ENCODE measurements around the gene TMEM169. TPM values are rescaled to one million over a fixed set of nuclear protein-coding genes. Genes with fewer than 3 reads are reported as not detected.

The TMEM169 gene
- total and polyA plus RNA-seq, 2 of the 4 experiments (the other 2 are of a cell fraction): 0.15 to 0.54 TPM

DNA sequence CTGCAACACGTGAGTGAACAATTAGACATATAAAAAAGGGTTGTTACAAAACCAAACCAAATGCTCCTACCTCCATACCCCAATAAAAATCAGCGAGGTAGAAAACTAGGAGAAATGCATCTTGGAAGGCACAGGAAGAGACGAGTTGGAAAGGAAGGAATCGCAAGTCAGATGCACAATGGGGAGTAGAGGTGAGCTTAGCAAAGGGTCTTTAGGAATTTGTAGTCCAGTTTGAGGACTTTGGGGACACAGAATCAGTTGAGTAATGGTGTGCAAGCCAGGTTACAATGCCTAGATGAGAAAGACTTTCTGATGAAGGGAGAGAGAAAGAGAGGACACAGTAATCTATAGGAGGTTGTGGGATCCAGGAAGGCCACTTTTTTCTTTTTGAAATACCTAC, 63.1 kb downstream of the TMEM169 start:
- ATAC-seq (ENCODE audit: low read depth) (no peak), DNase-seq (no peak)
- no peak overlapping the region for H3K18ac ChIP-seq (ENCODE audit: low read depth, low read length)
- H3K4me1 ChIP-seq (ENCODE audit: control insufficient read depth, insufficient read depth, low read length): peaks cover 6% of the 10 kb centered on the region; the same call in 1 of the 2 replicates
- H2BK20ac ChIP-seq (ENCODE audit: low read depth, low read length): no peak overlapping the region
- H4K20me1 ChIP-seq (ENCODE audit: insufficient read depth, low read length): peaks cover 5% of the 10 kb centered on the region; the same call in 1 of the 2 replicates
- H3K23ac ChIP-seq (ENCODE audit: low read depth, low read length): no peak overlapping the region
- no peaks in the 10 kb centered on the region for H3K27me3 ChIP-seq (ENCODE audit: control insufficient read depth, insufficient read depth, low read length)
- peaks cover 43% of the 10 kb centered on the region for H3K36me3 ChIP-seq (ENCODE audit: control insufficient read depth, insufficient read depth, low read length)
- POLR2A ChIA-PET (ENCODE audit: unreplicated experiment): no interaction called here
- in situ Hi-C loops (cut with MboI; ENCODE audit: low sequenced_read_pairs) (no loop called here), dilution Hi-C loops (cut with HindIII; ENCODE audit: low sequenced_read_pairs, unreplicated experiment) (no loop called here), intact Hi-C loops (cut with micrococcal nuclease) (no loop called here)
- H3K56ac ChIP-seq (ENCODE audit: extremely low read depth, insufficient read depth, low read length): no peak overlapping the region
- no peak overlapping the region for H3K4me2 ChIP-seq (ENCODE audit: low read depth, low read length)
- no peak for TF ChIP-seq RCOR1 (IDR thresholded peaks at IDR 0.05; ENCODE audit: insufficient replicate concordance, low read length)
- TF ChIP-seq RFX5 (IDR thresholded peaks at IDR 0.05; ENCODE audit: low read depth, low read length): no peak
- no peak for TF ChIP-seq USF2 (IDR thresholded peaks at IDR 0.05; ENCODE audit: low read depth, low read length)
- TF ChIP-seq CHD1 (IDR thresholded peaks at IDR 0.05; ENCODE audit: low read depth, low read length): no peak
- TF ChIP-seq, protein P1, sequence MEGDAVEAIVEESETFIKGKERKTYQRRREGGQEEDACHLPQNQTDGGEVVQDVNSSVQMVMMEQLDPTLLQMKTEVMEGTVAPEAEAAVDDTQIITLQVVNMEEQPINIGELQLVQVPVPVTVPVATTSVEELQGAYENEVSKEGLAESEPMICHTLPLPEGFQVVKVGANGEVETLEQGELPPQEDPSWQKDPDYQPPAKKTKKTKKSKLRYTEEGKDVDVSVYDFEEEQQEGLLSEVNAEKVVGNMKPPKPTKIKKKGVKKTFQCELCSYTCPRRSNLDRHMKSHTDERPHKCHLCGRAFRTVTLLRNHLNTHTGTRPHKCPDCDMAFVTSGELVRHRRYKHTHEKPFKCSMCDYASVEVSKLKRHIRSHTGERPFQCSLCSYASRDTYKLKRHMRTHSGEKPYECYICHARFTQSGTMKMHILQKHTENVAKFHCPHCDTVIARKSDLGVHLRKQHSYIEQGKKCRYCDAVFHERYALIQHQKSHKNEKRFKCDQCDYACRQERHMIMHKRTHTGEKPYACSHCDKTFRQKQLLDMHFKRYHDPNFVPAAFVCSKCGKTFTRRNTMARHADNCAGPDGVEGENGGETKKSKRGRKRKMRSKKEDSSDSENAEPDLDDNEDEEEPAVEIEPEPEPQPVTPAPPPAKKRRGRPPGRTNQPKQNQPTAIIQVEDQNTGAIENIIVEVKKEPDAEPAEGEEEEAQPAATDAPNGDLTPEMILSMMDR (conservative IDR thresholded peaks at IDR 0.05; ENCODE audit: low read depth, low read length): no peak
- no peak for TF ChIP-seq FOS (IDR thresholded peaks at IDR 0.05; ENCODE audit: low read depth, low read length)
- no peak overlapping the region for H2BK15ac ChIP-seq (ENCODE audit: low read depth, low read length)
- no peak overlapping the region for H2BK5ac ChIP-seq (ENCODE audit: low read depth, low read length, poor library complexity, severe bottlenecking)
- H3K9ac ChIP-seq (ENCODE audit: low read depth, low read length): no peak overlapping the region
- H2AFZ ChIP-seq (replicated peaks; ENCODE audit: low read length, poor library complexity): no peak overlapping the region
- no peak overlapping the region for H3K4ac ChIP-seq (ENCODE audit: low read depth, low read length)
- no peak overlapping the region for H3K27ac ChIP-seq (ENCODE audit: insufficient read depth, low read length)
- no peak overlapping the region for H4K8ac ChIP-seq (ENCODE audit: low read depth in 2 of 2, low read length in 2 of 2)
- 100% methylated on average over 2 of the region's 4 CpGs; no CpG with 5 or more reads in 1 of the 2 experiments for WGBS, 2 experiments (ENCODE audit: extremely low coverage in 2 of 2, insufficient read length in 1 of 2)
- H4K5ac ChIP-seq (ENCODE audit: low read depth, low read length): no peak overlapping the region
- peaks cover 9% of the 10 kb centered on the region; the same call in 1 of the 2 replicates for H3K9me1 ChIP-seq (ENCODE audit: insufficient read depth, low read length)
- no TSS peak for BruUV-seq (replicated peaks)
- no peak overlapping the region for H2BK120ac ChIP-seq (ENCODE audit: low read depth, low read length)
- no peak overlapping the region for H2AK5ac ChIP-seq (ENCODE audit: low read depth, low read length)
- H4K91ac ChIP-seq (ENCODE audit: insufficient read depth, low read depth, low read length): no peak overlapping the region
- CTCF ChIA-PET: interaction anchor here (1.9 kb wide), 1 partner anchor 30 kb away, joined by 4 read pairs; no protein-coding TSS in a partner anchor
- H2AK9ac ChIP-seq (replicated peaks; ENCODE audit: low read depth, low read length, poor library complexity): no peak overlapping the region
- H3K4me3 ChIP-seq (ENCODE audit: insufficient read depth, low read depth, low read length): no peak overlapping the region
- peaks cover 24 to 60% of the 10 kb centered on the region in 2 experiments for H3K79me1 ChIP-seq (ENCODE audit: low read depth in 1 of 2, low read length in 2 of 2)
- no peaks in the 10 kb centered on the region for H3K9me3 ChIP-seq (ENCODE audit: control insufficient read depth, insufficient read depth, low read length)
- no peak overlapping the region for H3K14ac ChIP-seq (replicated peaks; ENCODE audit: low read depth, low read length)
